ENCODE results near the gene RBBP7.

RBBP7 gene

GRCh38 chrX:16822723-16823122, 47.4 kb downstream of the RBBP7 start:
- DNase-seq, result no peak

GRCh38 chrX:16819634-16820033, 50.5 kb downstream of the RBBP7 start:
- no peak for DNase-seq

- DNase-seq, result no peak
Measured at GRCh38 chrX:16814597-16814996, 55.6 kb downstream of the RBBP7 start.

- DNase-seq, result no peak
Measured at GRCh38 chrX:16807976-16808542, 62.1 kb downstream of the RBBP7 start.

- no peak for DNase-seq
Measured at GRCh38 chrX:16807548-16807947, 62.6 kb downstream of the RBBP7 start.

- DNase-seq, result no peak
Measured at GRCh38 chrX:16804923-16805464, 65.2 kb downstream of the RBBP7 start.

GRCh38 chrX:16797841-16798240, 72.3 kb downstream of the RBBP7 start:
- no peak for DNase-seq

GRCh38 chrX:16797358-16797757, 72.8 kb downstream of the RBBP7 start:
- DNase-seq, result peak; percentile 20

- DNase-seq, result no peak
Measured at GRCh38 chrX:16796298-16796697, 73.9 kb downstream of the RBBP7 start.

Data from right hindlimb (tissue), 1 donor.